ENCODE measurements around the gene SLCO3A1.

The SLCO3A1 gene

GRCh38 chr15:91833056-91833455 lies 20.5 kb upstream of the SLCO3A1 start:
- TF ChIP-seq, protein P1, sequence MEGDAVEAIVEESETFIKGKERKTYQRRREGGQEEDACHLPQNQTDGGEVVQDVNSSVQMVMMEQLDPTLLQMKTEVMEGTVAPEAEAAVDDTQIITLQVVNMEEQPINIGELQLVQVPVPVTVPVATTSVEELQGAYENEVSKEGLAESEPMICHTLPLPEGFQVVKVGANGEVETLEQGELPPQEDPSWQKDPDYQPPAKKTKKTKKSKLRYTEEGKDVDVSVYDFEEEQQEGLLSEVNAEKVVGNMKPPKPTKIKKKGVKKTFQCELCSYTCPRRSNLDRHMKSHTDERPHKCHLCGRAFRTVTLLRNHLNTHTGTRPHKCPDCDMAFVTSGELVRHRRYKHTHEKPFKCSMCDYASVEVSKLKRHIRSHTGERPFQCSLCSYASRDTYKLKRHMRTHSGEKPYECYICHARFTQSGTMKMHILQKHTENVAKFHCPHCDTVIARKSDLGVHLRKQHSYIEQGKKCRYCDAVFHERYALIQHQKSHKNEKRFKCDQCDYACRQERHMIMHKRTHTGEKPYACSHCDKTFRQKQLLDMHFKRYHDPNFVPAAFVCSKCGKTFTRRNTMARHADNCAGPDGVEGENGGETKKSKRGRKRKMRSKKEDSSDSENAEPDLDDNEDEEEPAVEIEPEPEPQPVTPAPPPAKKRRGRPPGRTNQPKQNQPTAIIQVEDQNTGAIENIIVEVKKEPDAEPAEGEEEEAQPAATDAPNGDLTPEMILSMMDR (IDR thresholded peaks at IDR 0.05; ENCODE audit: insufficient read depth, low read depth, low read length, missing control alignments), result no peak

GRCh38 chr15:91839867-91840266 lies 13.6 kb upstream of the SLCO3A1 start:
- TF ChIP-seq, protein P1 (IDR thresholded peaks at IDR 0.05; ENCODE audit: insufficient read depth, low read depth, low read length, missing control alignments), result no peak
- H3K4me3 ChIP-seq (ENCODE audit: low read length), result no peak overlapping the region
- DNase-seq (ENCODE audit: low read depth), result peak; percentile 77

More at GRCh38 chr15:91833056-91833455, 20.5 kb upstream of the SLCO3A1 start:
- no peak for DNase-seq (ENCODE audit: low read depth)
- H3K4me3 ChIP-seq (ENCODE audit: low read length), result no peak overlapping the region

GRCh38 chr15:91841861-91842260 lies 11.6 kb upstream of the SLCO3A1 start:
- H3K4me3 ChIP-seq (ENCODE audit: low read length), result no peak overlapping the region
- TF ChIP-seq, protein P1 (IDR thresholded peaks at IDR 0.05; ENCODE audit: insufficient read depth, low read depth, low read length, missing control alignments), result no peak
- DNase-seq (ENCODE audit: low read depth), result no peak

DNA sequence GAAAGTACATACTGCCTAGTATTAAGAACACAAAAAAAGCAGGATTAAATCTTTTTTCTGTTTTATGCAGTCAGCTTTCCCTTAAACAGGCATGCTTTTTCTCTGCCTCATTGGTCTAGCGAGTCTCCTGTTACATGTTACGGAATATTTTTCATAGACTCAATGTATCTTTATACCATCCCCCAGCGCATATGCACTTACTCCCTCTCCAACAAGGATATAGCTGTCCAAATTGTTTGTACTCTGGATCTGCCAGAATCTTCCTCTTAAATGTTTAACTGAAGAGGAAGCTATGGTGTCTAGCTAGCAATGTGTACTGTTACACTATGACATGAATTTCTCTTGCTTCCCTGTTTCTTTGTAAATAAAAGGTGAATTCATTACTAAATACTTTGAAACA lies 9.2 kb upstream of the SLCO3A1 start:
- no peak for DNase-seq (ENCODE audit: low read depth)
- TF ChIP-seq, protein P1 (IDR thresholded peaks at IDR 0.05; ENCODE audit: insufficient read depth, low read depth, low read length, missing control alignments), result no peak
- no peak overlapping the region for H3K4me3 ChIP-seq (ENCODE audit: low read length)

DNA sequence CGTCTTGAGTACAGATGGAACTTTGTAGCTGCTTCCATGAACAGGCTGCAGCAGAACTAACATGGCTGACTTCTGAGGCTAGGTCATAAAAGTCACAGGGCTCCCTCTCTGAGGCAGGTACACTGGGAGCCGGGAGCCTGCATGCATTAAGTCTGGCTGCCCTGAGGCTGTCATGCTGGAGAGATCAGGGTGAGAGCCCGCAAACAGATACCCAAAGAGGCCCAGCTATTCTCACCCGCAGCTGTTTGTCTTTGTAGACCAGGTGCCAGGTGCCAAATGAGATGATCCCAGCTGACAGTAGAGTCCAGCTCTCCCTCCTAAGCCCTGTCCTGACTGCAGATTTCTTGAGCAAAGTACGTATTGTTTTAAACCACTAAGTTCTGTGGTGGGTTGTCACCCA lies 8.6 kb upstream of the SLCO3A1 start:
- TF ChIP-seq, protein P1 (IDR thresholded peaks at IDR 0.05; ENCODE audit: insufficient read depth, low read depth, low read length, missing control alignments), result no peak
- no peak for DNase-seq (ENCODE audit: low read depth)
- no peak overlapping the region for H3K4me3 ChIP-seq (ENCODE audit: low read length)

DNA sequence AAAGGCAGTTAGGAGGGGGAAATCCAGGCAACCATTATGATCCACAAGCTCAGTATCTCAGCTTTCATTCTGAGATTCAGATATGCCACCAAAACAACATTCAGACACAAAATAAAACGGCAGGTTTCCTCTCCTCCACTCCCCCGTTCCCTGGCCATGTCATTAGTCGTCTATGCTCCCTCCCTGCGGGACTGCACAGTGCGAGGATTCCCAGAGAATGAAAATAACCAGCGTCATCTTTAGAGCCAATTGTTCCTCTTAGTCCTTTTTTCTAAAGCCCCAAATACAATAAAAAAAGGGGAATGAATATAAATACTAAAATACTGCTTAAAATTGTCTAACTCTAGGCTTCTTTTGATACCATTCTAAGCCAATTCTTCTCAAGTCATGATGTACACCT lies 7.8 kb upstream of the SLCO3A1 start:
- DNase-seq (ENCODE audit: low read depth), result no peak
- TF ChIP-seq, protein P1 (IDR thresholded peaks at IDR 0.05; ENCODE audit: insufficient read depth, low read depth, low read length, missing control alignments), result no peak
- H3K4me3 ChIP-seq (ENCODE audit: low read length), result no peak overlapping the region

DNA sequence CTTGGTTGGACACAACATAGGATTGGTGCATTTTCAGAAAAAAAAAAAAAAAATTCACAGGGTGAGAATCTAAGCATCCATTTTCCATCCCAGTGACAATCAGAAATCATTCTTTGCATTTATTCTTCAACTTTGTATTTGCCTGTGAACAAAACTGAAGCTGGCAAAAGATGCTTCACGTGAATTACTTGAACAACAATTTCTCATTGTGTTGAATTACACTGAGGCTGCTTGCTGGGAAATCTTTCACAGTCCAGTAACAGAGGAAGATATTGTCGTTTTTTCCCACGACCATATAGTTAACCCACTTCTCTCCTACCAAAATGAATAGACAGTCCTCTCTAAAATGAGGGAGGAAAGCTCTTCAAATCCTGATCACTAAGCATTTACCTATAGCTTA lies 4.3 kb upstream of the SLCO3A1 start:
- H3K4me3 ChIP-seq (ENCODE audit: low read length), result no peak overlapping the region
- TF ChIP-seq, protein P1 (IDR thresholded peaks at IDR 0.05; ENCODE audit: insufficient read depth, low read depth, low read length, missing control alignments), result no peak
- no peak for DNase-seq (ENCODE audit: low read depth)

Measured in epithelial cell of esophagus (primary cell).